ENCODE data around the gene TMEM119.

TMEM119 gene

GRCh38 chr12:108597559-108598471 lies at the start of gene TMEM119:
Gene TMEM119 (minus strand): TSS chr12:108598084. CDS start chr12:108592383, 5,701 bp downstream.
- no peak for ATAC-seq
- H3K36me3 Mint-ChIP-seq (ENCODE audit: low read depth), result no peaks in the 10 kb centered on the region
- no peak for DNase-seq

GRCh38 chr12:108646600-108647579 lies 49.0 kb upstream of the TMEM119 start:
- peak overlapping the region; percentile 59 for H3K27ac Mint-ChIP-seq
- H3K27me3 Mint-ChIP-seq, result no peaks in the 10 kb centered on the region
- H3K4me3 Mint-ChIP-seq, result no peak overlapping the region
- H3K9me3 Mint-ChIP-seq, result no peaks in the 10 kb centered on the region
- DNase-seq (no peak), ATAC-seq (no peak)
- peaks cover 50% of the 10 kb centered on the region for H3K4me1 Mint-ChIP-seq
- H3K36me3 Mint-ChIP-seq (ENCODE audit: low read depth), result peaks cover 33% of the 10 kb centered on the region

More at GRCh38 chr12:108597559-108598471, at the start of gene TMEM119:
- H3K27me3 Mint-ChIP-seq, result no peaks in the 10 kb centered on the region
- H3K4me1 Mint-ChIP-seq, result no peaks in the 10 kb centered on the region
- H3K27ac Mint-ChIP-seq, result no peak within 1 kb of the TSS
- no peak within 1 kb of the TSS for H3K4me3 Mint-ChIP-seq
- no peaks in the 10 kb centered on the region for H3K9me3 Mint-ChIP-seq

- Mint-ChIP-seq H3K9me3 (no peaks in the 10 kb centered on the region), H3K4me1 (peaks cover 52% of the 10 kb centered on the region), H3K27me3 (no peaks in the 10 kb centered on the region), H3K36me3 (ENCODE audit: low read depth) (peaks cover 30% of the 10 kb centered on the region), H3K4me3 (no peak overlapping the region), H3K27ac (peak overlapping the region; percentile 59)
- no peak for ATAC-seq
- DNase-seq, result no peak
These were observed 48.1 kb upstream of the TMEM119 start for GRCh38 chr12:108645686-108646599.

- no peak overlapping the region for H3K27ac Mint-ChIP-seq
- H3K4me1 Mint-ChIP-seq, result peaks cover 60% of the 10 kb centered on the region
- no peak overlapping the region for H3K4me3 Mint-ChIP-seq
- no peak for DNase-seq
- ATAC-seq, result no peak
- H3K27me3 Mint-ChIP-seq, result no peaks in the 10 kb centered on the region
- H3K9me3 Mint-ChIP-seq, result no peaks in the 10 kb centered on the region
- peaks cover 28% of the 10 kb centered on the region for H3K36me3 Mint-ChIP-seq (ENCODE audit: low read depth)
These were observed 46.9 kb upstream of the TMEM119 start for GRCh38 chr12:108644811-108645120.

GRCh38 chr12:108643941-108644810 lies 46.3 kb upstream of the TMEM119 start:
- no peak overlapping the region for H3K27ac Mint-ChIP-seq
- no peaks in the 10 kb centered on the region for H3K27me3 Mint-ChIP-seq
- H3K9me3 Mint-ChIP-seq, result no peaks in the 10 kb centered on the region
- H3K4me3 Mint-ChIP-seq, result no peak overlapping the region
- H3K36me3 Mint-ChIP-seq (ENCODE audit: low read depth), result peaks cover 23% of the 10 kb centered on the region
- peaks cover 60% of the 10 kb centered on the region for H3K4me1 Mint-ChIP-seq
- ATAC-seq (no peak), DNase-seq (no peak)

GRCh38 chr12:108642899-108643654 lies 45.2 kb upstream of the TMEM119 start:
- no peak overlapping the region for H3K4me3 Mint-ChIP-seq
- no peak for DNase-seq
- no peak for ATAC-seq
- peaks cover 51% of the 10 kb centered on the region for H3K4me1 Mint-ChIP-seq
- peaks cover 12% of the 10 kb centered on the region for H3K36me3 Mint-ChIP-seq (ENCODE audit: low read depth)
- no peak overlapping the region for H3K27ac Mint-ChIP-seq
- H3K27me3 Mint-ChIP-seq, result no peaks in the 10 kb centered on the region
- no peaks in the 10 kb centered on the region for H3K9me3 Mint-ChIP-seq

GRCh38 chr12:108642269-108642870 lies 44.5 kb upstream of the TMEM119 start:
- Mint-ChIP-seq H3K27ac (peak overlapping the region; percentile 16), H3K27me3 (no peaks in the 10 kb centered on the region), H3K4me1 (peaks cover 51% of the 10 kb centered on the region), H3K36me3 (ENCODE audit: low read depth) (peaks cover 8% of the 10 kb centered on the region), H3K9me3 (no peaks in the 10 kb centered on the region), H3K4me3 (no peak overlapping the region)
- no peak for ATAC-seq
- no peak for DNase-seq

GRCh38 chr12:108641446-108642268 lies 43.8 kb upstream of the TMEM119 start:
- Mint-ChIP-seq H3K27ac (peak overlapping the region; percentile 16), H3K36me3 (ENCODE audit: low read depth) (peaks cover 5% of the 10 kb centered on the region), H3K4me3 (no peak overlapping the region), H3K4me1 (peaks cover 52% of the 10 kb centered on the region), H3K9me3 (no peaks in the 10 kb centered on the region), H3K27me3 (no peaks in the 10 kb centered on the region)
- DNase-seq, result no peak
- ATAC-seq, result no peak

- H3K4me1 Mint-ChIP-seq, result peaks cover 50% of the 10 kb centered on the region
- no peaks in the 10 kb centered on the region for H3K9me3 Mint-ChIP-seq
- ATAC-seq (no peak), DNase-seq (no peak)
- no peaks in the 10 kb centered on the region for H3K27me3 Mint-ChIP-seq
- H3K36me3 Mint-ChIP-seq (ENCODE audit: low read depth), result peaks cover 2% of the 10 kb centered on the region
- no peak overlapping the region for H3K27ac Mint-ChIP-seq
- no peak overlapping the region for H3K4me3 Mint-ChIP-seq
These were observed 43.0 kb upstream of the TMEM119 start for GRCh38 chr12:108640802-108641445.

- H3K4me3 Mint-ChIP-seq, result no peak overlapping the region
- no peaks in the 10 kb centered on the region for H3K36me3 Mint-ChIP-seq (ENCODE audit: low read depth)
- no peak for ATAC-seq
- H3K4me1 Mint-ChIP-seq, result peaks cover 58% of the 10 kb centered on the region
- H3K9me3 Mint-ChIP-seq, result no peaks in the 10 kb centered on the region
- H3K27me3 Mint-ChIP-seq, result no peaks in the 10 kb centered on the region
- no peak for DNase-seq
- H3K27ac Mint-ChIP-seq, result no peak overlapping the region
These were observed 41.3 kb upstream of the TMEM119 start for GRCh38 chr12:108638997-108639822.
